ENCODE data around the gene MYO1F. TPM values are rescaled to one million over a fixed set of nuclear protein-coding genes. Genes with fewer than 3 reads are reported as not detected.

MYO1F gene
- total RNA-seq, 1 donor from 2014 or later = 7.8 TPM

DNA sequence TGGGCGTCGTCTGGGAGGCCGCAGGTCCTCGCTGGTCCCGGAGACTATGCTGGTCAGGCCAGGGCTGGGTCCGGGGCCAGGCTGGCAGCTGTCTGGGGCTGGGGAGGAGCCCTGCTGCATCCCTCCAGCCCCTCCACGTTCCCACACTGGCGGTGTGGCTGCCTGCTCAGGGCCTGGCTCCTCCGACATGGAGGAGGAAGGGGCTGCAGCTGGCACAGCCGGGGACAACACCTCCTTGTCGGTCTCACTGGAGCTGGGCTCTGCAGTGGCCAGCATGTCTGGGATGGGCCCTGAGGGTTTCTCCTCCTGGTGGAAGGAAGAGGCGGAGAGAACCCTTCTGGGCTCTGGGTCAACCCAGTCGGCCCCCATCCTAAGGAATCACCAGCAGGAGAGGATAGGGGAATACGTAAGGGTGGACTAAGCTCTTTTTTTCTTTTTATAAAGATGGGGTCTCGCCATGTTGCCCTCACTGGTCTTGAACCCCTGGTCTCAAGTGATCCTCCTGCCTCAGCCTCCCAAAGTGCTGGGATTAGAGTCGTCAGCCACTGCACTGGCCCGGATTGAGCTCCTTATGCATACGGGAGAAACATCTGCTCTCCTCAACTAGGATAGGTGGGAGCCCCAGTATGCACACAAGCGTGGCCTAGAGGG is 64.1 kb downstream of the MYO1F start:
- peak overlapping the region; percentile 81 to 89 (median 89) for H3K4me3 ChIP-seq (ENCODE audit: low read length in 3 of 3)

DNA sequence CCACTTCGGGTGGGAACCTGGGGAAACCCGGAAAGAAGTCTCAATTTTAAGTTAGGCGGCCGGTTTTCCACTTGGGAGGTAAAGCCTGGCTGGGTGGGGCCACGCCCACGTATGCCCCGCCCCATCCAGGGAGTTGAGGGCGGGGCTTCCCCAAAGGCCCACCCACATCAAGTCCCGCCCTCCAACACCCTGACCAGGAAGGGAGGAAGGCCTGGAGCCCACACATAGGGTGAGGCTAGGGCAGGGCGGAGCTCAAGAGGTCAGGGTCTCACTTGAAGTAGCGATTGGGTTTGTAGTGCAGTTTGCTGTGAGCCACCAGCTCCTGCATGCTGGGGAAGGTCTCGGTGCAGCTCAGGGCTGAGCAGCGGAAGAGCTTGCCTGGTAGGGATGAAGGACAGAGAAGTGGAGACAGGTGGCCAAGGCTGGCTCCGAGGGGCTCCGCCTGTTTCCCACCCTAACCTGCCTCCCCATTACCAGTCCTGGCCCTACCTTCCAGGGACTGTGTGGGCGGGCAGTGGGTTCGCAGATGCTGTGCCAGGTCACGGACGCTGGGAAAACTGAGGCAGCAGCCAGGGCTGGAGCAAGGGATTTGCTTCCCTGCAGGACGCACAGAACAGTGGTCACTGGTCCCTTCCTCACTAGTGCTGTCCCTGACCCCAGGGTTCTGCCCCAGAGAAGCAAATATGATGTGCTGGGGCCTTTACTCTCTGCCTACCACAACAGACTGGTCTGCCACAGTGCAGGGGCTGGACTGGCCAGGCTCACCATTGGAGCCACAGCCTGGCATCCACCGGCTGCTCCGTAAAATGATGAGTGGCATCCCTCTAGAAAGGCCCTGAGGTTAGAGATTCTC is 64.9 kb downstream of the MYO1F start:
- peaks cover 15 to 20% (median 15%) of the 10 kb centered on the region in 3 donors for H3K4me1 ChIP-seq (ENCODE audit: control insufficient read depth in 3 of 3, insufficient read depth in 3 of 3, low read length in 3 of 3)
- H3K4me3 ChIP-seq (ENCODE audit: low read length in 3 of 3) = peak overlapping the region in 2 of 3 donors; percentile 89
- H3K27me3 ChIP-seq (ENCODE audit: control insufficient read depth in 3 of 3, insufficient read depth in 3 of 3, low read length in 3 of 3) = no peaks in the 10 kb centered on the region
- H3K36me3 ChIP-seq (ENCODE audit: control insufficient read depth in 3 of 3, insufficient read depth in 3 of 3, low read length in 3 of 3) = peaks cover 0 to 5% (median 0%) of the 10 kb centered on the region in 3 donors
- no peaks in the 10 kb centered on the region for H3K9me3 ChIP-seq (ENCODE audit: control insufficient read depth in 3 of 3, low read length in 3 of 3)
- H3K27ac ChIP-seq (ENCODE audit: low read depth, low read length) = no peak overlapping the region
- H3K9ac ChIP-seq (ENCODE audit: low read depth in 1 of 3, low read length in 3 of 3) = peak overlapping the region in 2 of 3 donors; percentile 94 to 96

More for the DNA sequence above, 64.1 kb downstream of the MYO1F start:
- peak overlapping the region; percentile 97 for H3K27ac ChIP-seq (ENCODE audit: low read depth, low read length)
- no peaks in the 10 kb centered on the region for H3K9me3 ChIP-seq (ENCODE audit: control insufficient read depth in 3 of 3, low read length in 3 of 3)
- H3K4me1 ChIP-seq (ENCODE audit: control insufficient read depth in 3 of 3, insufficient read depth in 3 of 3, low read length in 3 of 3) = peaks cover 17 to 20% (median 18%) of the 10 kb centered on the region in 3 donors
- peak overlapping the region; percentile 84 to 96 (median 94) for H3K9ac ChIP-seq (ENCODE audit: low read depth in 1 of 3, low read length in 3 of 3)
- H3K27me3 ChIP-seq (ENCODE audit: control insufficient read depth in 3 of 3, insufficient read depth in 3 of 3, low read length in 3 of 3) = no peaks in the 10 kb centered on the region
- peaks cover 0 to 5% (median 0%) of the 10 kb centered on the region in 3 donors for H3K36me3 ChIP-seq (ENCODE audit: control insufficient read depth in 3 of 3, insufficient read depth in 3 of 3, low read length in 3 of 3)

DNA sequence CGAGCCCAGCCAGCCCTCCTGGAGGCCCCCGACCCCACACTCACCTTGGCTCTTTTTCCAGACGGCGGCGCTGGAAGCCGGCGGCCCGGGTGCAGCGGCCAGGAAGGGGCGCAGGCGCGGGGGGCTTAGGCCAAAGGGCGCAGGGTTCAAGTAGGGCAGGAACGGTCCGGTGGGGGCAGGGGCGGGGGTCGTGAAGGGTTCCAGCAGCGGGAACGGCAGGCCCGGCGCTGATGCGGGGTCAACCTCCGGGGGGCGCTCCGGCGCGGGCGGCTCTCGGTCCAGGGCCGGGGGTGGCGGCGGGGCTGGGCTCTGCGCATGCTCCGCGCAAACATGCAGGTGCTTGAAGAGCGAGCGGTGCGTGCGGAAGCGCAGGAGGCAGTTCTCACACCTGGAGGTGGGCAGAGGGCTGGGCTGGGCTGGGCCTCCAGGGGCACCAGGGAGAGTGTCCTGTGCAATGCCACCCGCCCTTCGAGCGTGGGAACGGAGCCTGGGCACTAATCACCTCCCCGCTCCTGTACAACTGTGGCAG is 65.6 kb downstream of the MYO1F start:
- Histone ChIP-seq H3K27ac (ENCODE audit: low read depth, low read length) (no peak overlapping the region), H3K4me1 (ENCODE audit: control insufficient read depth in 3 of 3, insufficient read depth in 3 of 3, low read length in 3 of 3) (peaks cover 15 to 21% (median 15%) of the 10 kb centered on the region in 3 donors), H3K4me3 (ENCODE audit: low read length in 3 of 3) (no peak overlapping the region), H3K36me3 (ENCODE audit: control insufficient read depth in 3 of 3, insufficient read depth in 3 of 3, low read length in 3 of 3) (peaks cover 0 to 5% (median 2%) of the 10 kb centered on the region in 3 donors), H3K9ac (ENCODE audit: low read depth in 1 of 3, low read length in 3 of 3) (no peak overlapping the region), H3K27me3 (ENCODE audit: control insufficient read depth in 3 of 3, insufficient read depth in 3 of 3, low read length in 3 of 3) (no peaks in the 10 kb centered on the region), H3K9me3 (ENCODE audit: control insufficient read depth in 3 of 3, low read length in 3 of 3) (no peaks in the 10 kb centered on the region)

DNA sequence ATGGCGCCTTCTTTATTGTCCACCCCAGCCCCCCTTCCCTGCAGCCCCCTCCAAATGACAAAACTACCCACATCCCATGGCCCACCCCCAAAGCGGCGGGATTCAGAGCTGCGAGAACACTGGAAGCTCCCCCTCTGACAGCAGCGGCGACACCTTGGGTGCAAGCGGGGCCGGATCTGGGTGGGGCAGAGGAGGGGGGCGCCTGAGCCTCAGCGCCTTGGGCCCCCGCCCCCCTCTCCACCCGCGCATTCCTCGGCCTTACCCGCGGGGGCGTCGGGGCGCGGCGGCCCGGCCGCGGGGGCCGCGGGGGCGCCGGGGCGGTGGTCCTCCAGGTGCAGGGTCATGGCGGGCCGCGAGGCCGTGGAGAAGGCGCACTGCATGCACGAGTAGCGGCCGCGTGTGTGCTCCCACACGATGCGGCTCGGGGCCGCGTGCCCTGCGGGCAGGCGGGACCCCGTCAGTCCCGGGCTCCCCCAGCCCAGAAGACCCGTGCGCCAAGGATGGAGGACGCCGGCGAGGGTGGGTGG is 66.6 kb downstream of the MYO1F start:
- no peaks in the 10 kb centered on the region for H3K27me3 ChIP-seq (ENCODE audit: control insufficient read depth in 3 of 3, insufficient read depth in 3 of 3, low read length in 3 of 3)
- H3K36me3 ChIP-seq (ENCODE audit: control insufficient read depth in 3 of 3, insufficient read depth in 3 of 3, low read length in 3 of 3) = peaks cover 0 to 5% (median 2%) of the 10 kb centered on the region in 3 donors
- no peak overlapping the region for H3K27ac ChIP-seq (ENCODE audit: low read depth, low read length)
- no peak overlapping the region for H3K9ac ChIP-seq (ENCODE audit: low read depth in 1 of 3, low read length in 3 of 3)
- no peak overlapping the region for H3K4me3 ChIP-seq (ENCODE audit: low read length in 3 of 3)
- no peaks in the 10 kb centered on the region for H3K9me3 ChIP-seq (ENCODE audit: control insufficient read depth in 3 of 3, low read length in 3 of 3)
- peaks cover 21 to 31% (median 23%) of the 10 kb centered on the region in 3 donors for H3K4me1 ChIP-seq (ENCODE audit: control insufficient read depth in 3 of 3, insufficient read depth in 3 of 3, low read length in 3 of 3)

DNA sequence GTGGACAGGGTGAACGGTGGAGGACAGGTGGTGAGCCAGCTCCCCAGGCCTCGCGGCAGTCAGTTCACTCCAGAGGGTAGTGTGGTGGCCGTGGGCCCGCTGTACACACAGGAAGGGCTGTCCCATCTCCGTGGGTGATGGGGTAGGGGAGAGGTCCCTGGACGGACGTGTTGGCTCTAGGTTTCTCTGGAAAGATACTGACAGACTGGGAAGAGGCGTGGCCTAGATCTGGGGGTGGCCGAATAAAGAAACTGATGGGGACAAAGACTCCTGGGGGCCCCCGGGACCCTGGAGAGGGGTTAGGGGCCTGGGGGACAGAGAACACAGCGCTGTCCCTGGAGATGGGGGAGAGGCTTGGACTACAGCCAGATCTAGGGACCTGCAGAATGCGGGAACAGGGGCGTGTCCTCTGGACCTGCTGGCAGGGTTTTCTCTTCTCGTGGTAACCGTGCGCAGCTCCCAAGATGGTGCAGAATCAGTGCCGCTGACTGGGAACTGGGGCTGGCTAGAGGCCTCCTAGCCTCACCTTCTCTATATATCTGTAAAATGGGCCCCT is 70.8 kb downstream of the MYO1F start:
- Histone ChIP-seq H3K36me3 (ENCODE audit: control insufficient read depth in 3 of 3, insufficient read depth in 3 of 3, low read length in 3 of 3) (peaks cover 0 to 2% (median 0%) of the 10 kb centered on the region in 3 donors), H3K4me1 (ENCODE audit: control insufficient read depth in 3 of 3, insufficient read depth in 3 of 3, low read length in 3 of 3) (peaks cover 8 to 13% (median 10%) of the 10 kb centered on the region in 3 donors), H3K9me3 (ENCODE audit: control insufficient read depth in 3 of 3, low read length in 3 of 3) (no peaks in the 10 kb centered on the region), H3K27me3 (ENCODE audit: control insufficient read depth in 3 of 3, insufficient read depth in 3 of 3, low read length in 3 of 3) (no peaks in the 10 kb centered on the region), H3K9ac (ENCODE audit: low read depth in 1 of 3, low read length in 3 of 3) (peak overlapping the region in 2 of 3 donors; percentile 59 to 84), H3K4me3 (ENCODE audit: low read length in 3 of 3) (peak overlapping the region; percentile 66 to 78 (median 76)), H3K27ac (ENCODE audit: low read depth, low read length) (no peak overlapping the region)

- Histone ChIP-seq H3K4me1 (ENCODE audit: control insufficient read depth in 3 of 3, insufficient read depth in 3 of 3, low read length in 3 of 3) (peaks cover 8 to 13% (median 10%) of the 10 kb centered on the region in 3 donors), H3K36me3 (ENCODE audit: control insufficient read depth in 3 of 3, insufficient read depth in 3 of 3, low read length in 3 of 3) (peaks cover 0 to 2% (median 0%) of the 10 kb centered on the region in 3 donors), H3K9ac (ENCODE audit: low read depth in 1 of 3, low read length in 3 of 3) (peak overlapping the region; percentile 59 to 84 (median 68)), H3K27ac (ENCODE audit: low read depth, low read length) (no peak overlapping the region), H3K27me3 (ENCODE audit: control insufficient read depth in 3 of 3, insufficient read depth in 3 of 3, low read length in 3 of 3) (no peaks in the 10 kb centered on the region), H3K4me3 (ENCODE audit: low read length in 3 of 3) (peak overlapping the region; percentile 66 to 78 (median 76)), H3K9me3 (ENCODE audit: control insufficient read depth in 3 of 3, low read length in 3 of 3) (no peaks in the 10 kb centered on the region)
Measured at GRCh38 chr19:8505680-8506401, 71.4 kb downstream of the MYO1F start.

DNA sequence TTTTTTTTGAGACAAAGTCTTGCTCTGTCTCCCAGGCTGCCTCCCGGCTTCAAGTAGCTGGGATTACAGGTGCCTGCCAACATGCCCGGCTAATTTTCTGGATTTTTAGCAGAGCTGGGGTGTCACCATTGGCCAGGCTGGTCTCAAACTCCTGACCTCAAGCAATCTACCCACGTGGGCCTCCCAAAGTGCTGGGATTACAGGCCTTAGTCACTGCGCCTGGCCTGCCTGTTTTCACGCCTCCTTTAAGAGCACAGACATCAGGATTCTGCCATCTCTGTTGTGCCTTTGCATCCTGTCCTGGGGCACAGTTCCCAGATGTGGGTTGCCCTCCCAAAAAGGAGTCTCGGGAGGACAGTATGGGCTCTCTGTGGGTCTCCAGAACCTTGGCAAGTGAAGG is 72.3 kb downstream of the MYO1F start:
- Histone ChIP-seq H3K9ac (ENCODE audit: low read depth in 1 of 3, low read length in 3 of 3) (no peak overlapping the region), H3K4me1 (ENCODE audit: control insufficient read depth in 3 of 3, insufficient read depth in 3 of 3, low read length in 3 of 3) (peaks cover 8 to 13% (median 10%) of the 10 kb centered on the region in 3 donors), H3K36me3 (ENCODE audit: control insufficient read depth in 3 of 3, insufficient read depth in 3 of 3, low read length in 3 of 3) (peaks cover 0 to 2% (median 0%) of the 10 kb centered on the region in 3 donors), H3K9me3 (ENCODE audit: control insufficient read depth in 3 of 3, low read length in 3 of 3) (no peaks in the 10 kb centered on the region), H3K27ac (ENCODE audit: low read depth, low read length) (no peak overlapping the region), H3K4me3 (ENCODE audit: low read length in 3 of 3) (no peak overlapping the region), H3K27me3 (ENCODE audit: control insufficient read depth in 3 of 3, insufficient read depth in 3 of 3, low read length in 3 of 3) (no peaks in the 10 kb centered on the region)

- Histone ChIP-seq H3K4me3 (ENCODE audit: low read length in 3 of 3) (no peak overlapping the region), H3K27ac (ENCODE audit: low read depth, low read length) (no peak overlapping the region), H3K9me3 (ENCODE audit: control insufficient read depth in 3 of 3, low read length in 3 of 3) (no peaks in the 10 kb centered on the region), H3K9ac (ENCODE audit: low read depth in 1 of 3, low read length in 3 of 3) (no peak overlapping the region), H3K27me3 (ENCODE audit: control insufficient read depth in 3 of 3, insufficient read depth in 3 of 3, low read length in 3 of 3) (no peaks in the 10 kb centered on the region), H3K36me3 (ENCODE audit: control insufficient read depth in 3 of 3, insufficient read depth in 3 of 3, low read length in 3 of 3) (peaks cover 0 to 2% (median 0%) of the 10 kb centered on the region in 3 donors), H3K4me1 (ENCODE audit: control insufficient read depth in 3 of 3, insufficient read depth in 3 of 3, low read length in 3 of 3) (peaks cover 8 to 13% (median 10%) of the 10 kb centered on the region in 3 donors)
Measured at GRCh38 chr19:8504171-8504570, 73.1 kb downstream of the MYO1F start.

GRCh38 chr19:8503510-8503909 is 73.7 kb downstream of the MYO1F start:
- Histone ChIP-seq H3K4me3 (ENCODE audit: low read length in 3 of 3) (no peak overlapping the region), H3K36me3 (ENCODE audit: control insufficient read depth in 3 of 3, insufficient read depth in 3 of 3, low read length in 3 of 3) (peaks cover 0 to 2% (median 0%) of the 10 kb centered on the region in 3 donors), H3K27ac (ENCODE audit: low read depth, low read length) (no peak overlapping the region), H3K4me1 (ENCODE audit: control insufficient read depth in 3 of 3, insufficient read depth in 3 of 3, low read length in 3 of 3) (peaks cover 8 to 13% (median 10%) of the 10 kb centered on the region in 3 donors), H3K9me3 (ENCODE audit: control insufficient read depth in 3 of 3, low read length in 3 of 3) (no peaks in the 10 kb centered on the region), H3K27me3 (ENCODE audit: control insufficient read depth in 3 of 3, insufficient read depth in 3 of 3, low read length in 3 of 3) (no peaks in the 10 kb centered on the region), H3K9ac (ENCODE audit: low read depth in 1 of 3, low read length in 3 of 3) (no peak overlapping the region)

Data from skeletal muscle tissue (tissue), 4 donors.